ENCODE data around the gene OR10J4. TPM values are rescaled to one million over a fixed set of nuclear protein-coding genes. Genes with fewer than 3 reads are reported as not detected.

The OR10J4 gene
- total and polyA plus RNA-seq, 2 of the 4 experiments (the other 2 are of a cell fraction), result not detected

DNA sequence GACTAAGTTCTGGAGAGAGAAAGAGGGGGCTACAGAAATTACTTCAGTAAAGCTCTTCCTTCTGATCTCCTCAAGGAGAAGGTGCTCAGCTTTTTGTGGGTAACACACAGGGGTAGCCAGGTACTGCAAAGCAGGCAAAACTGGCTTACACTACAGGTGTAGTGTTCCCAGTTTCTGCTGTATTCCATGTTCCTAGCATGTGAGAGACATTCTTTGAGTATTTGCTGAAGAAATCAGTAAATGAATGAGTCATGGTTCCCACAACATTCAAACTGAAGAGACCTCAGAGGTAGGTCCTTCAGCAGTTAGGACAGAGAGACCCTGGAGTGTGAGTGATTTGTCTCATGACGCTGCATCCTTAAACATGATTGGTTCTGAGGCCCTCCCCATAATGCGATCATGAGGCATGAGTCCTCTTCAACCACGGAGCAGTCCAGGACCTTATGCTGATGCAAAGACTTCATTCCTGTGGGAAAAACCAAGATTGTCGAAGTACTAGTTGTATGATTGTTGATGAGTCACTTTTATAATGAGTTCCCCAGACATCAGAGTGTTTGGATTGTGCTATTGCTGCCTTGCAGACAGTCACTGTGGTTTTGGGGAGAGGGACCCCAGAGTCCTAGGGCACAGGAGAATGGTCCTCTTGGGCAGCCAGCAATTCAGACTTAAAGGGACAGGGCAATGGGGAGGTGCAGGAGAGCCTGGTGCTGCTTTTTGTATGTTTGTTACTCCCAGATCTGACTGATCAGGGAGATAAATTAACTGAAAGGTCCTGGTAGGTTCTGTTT is 2.7 kb upstream of the OR10J4 start:
- in situ Hi-C loops (cut with MboI; ENCODE audit: low sequenced_read_pairs) (no loop called here), dilution Hi-C loops (cut with HindIII; ENCODE audit: low sequenced_read_pairs, unreplicated experiment) (no loop called here), intact Hi-C loops (cut with micrococcal nuclease) (no loop called here)
- H4K8ac ChIP-seq (ENCODE audit: low read depth in 2 of 2, low read length in 2 of 2), result no peak overlapping the region
- H3K4me1 ChIP-seq (ENCODE audit: control insufficient read depth, insufficient read depth, low read length), result no peaks in the 10 kb centered on the region
- peak; percentile 24 for DNase-seq
- POLR2A ChIA-PET (ENCODE audit: unreplicated experiment), result interaction anchor here (0.6 kb wide), 1 partner anchor 387 kb away, joined by 3 read pairs; no protein-coding TSS in a partner anchor
- H3K36me3 ChIP-seq (ENCODE audit: control insufficient read depth, insufficient read depth, low read length), result no peaks in the 10 kb centered on the region
- no peaks in the 10 kb centered on the region for H4K20me1 ChIP-seq (ENCODE audit: insufficient read depth, low read length)
- no peak overlapping the region for H3K14ac ChIP-seq (replicated peaks; ENCODE audit: low read depth, low read length)
- H3K27me3 ChIP-seq (ENCODE audit: control insufficient read depth, insufficient read depth, low read length), result no peaks in the 10 kb centered on the region
- H4K91ac ChIP-seq (ENCODE audit: insufficient read depth, low read depth, low read length), result no peak overlapping the region
- no peak overlapping the region for H2BK120ac ChIP-seq (ENCODE audit: low read depth, low read length)
- no peak overlapping the region for H3K23ac ChIP-seq (ENCODE audit: low read depth, low read length)
- H3K56ac ChIP-seq (ENCODE audit: extremely low read depth, insufficient read depth, low read length), result no peak overlapping the region
- H3K4me2 ChIP-seq (ENCODE audit: low read depth, low read length), result no peak overlapping the region
- CTCF ChIA-PET, result no interaction called here
- no peak overlapping the region for H2AFZ ChIP-seq (replicated peaks; ENCODE audit: low read length, poor library complexity)
- H3K27ac ChIP-seq (ENCODE audit: insufficient read depth, low read length), result no peak overlapping the region
- H3K79me1 ChIP-seq (ENCODE audit: low read depth in 1 of 2, low read length in 2 of 2), result no peaks in the 10 kb centered on the region
- no CpG with 5 or more reads among the region's 4 CpGs for whole genome bisulfite sequencing, 2 experiments (ENCODE audit: extremely low coverage in 2 of 2, insufficient read length in 1 of 2)
- no peak overlapping the region for H3K4me3 ChIP-seq (ENCODE audit: insufficient read depth, low read depth, low read length)
- H3K9me1 ChIP-seq (ENCODE audit: insufficient read depth, low read length), result no peaks in the 10 kb centered on the region
- no peak overlapping the region for H2AK5ac ChIP-seq (ENCODE audit: low read depth, low read length)
- no peak overlapping the region for H2BK15ac ChIP-seq (ENCODE audit: low read depth, low read length)
- no peak for ATAC-seq (ENCODE audit: low read depth)
- no TSS peak for BruUV-seq (replicated peaks)
- H4K5ac ChIP-seq (ENCODE audit: low read depth, low read length), result no peak overlapping the region
- H2BK5ac ChIP-seq (ENCODE audit: low read depth, low read length, poor library complexity, severe bottlenecking), result peak overlapping the region; percentile 37
- H3K4ac ChIP-seq (ENCODE audit: low read depth, low read length), result no peak overlapping the region
- no peak overlapping the region for H3K18ac ChIP-seq (ENCODE audit: low read depth, low read length)
- peaks cover 12% of the 10 kb centered on the region for H3K9me3 ChIP-seq (ENCODE audit: control insufficient read depth, insufficient read depth, low read length)
- H2AK9ac ChIP-seq (replicated peaks; ENCODE audit: low read depth, low read length, poor library complexity), result no peak overlapping the region
- H3K9ac ChIP-seq (ENCODE audit: low read depth, low read length), result no peak overlapping the region
- H2BK20ac ChIP-seq (ENCODE audit: low read depth, low read length), result no peak overlapping the region
- TF ChIP-seq MAFK (IDR thresholded peaks at IDR 0.05; ENCODE audit: low read depth, low read length), result no peak; the same call in 1 of the 2 replicates
- TF ChIP-seq POLR2A (IDR thresholded peaks at IDR 0.05; ENCODE audit: low read depth, low read length), result no peak
- TF ChIP-seq RCOR1 (IDR thresholded peaks at IDR 0.05; ENCODE audit: insufficient replicate concordance, low read length), result no peak
- TF ChIP-seq CHD1 (IDR thresholded peaks at IDR 0.05; ENCODE audit: low read depth, low read length), result no peak
- no peak for TF ChIP-seq ELK1 (IDR thresholded peaks at IDR 0.05; ENCODE audit: borderline replicate concordance, low read depth, low read length)
- no peak for TF ChIP-seq CTCF (conservative IDR thresholded peaks at IDR 0.05; ENCODE audit: low read depth, low read length)
- TF ChIP-seq BHLHE40 (IDR thresholded peaks at IDR 0.05; ENCODE audit: low read depth, low read length), result no peak
- 0 out of 2 replicates have a peak, but pooled peaks have one; percentile 11 for TF ChIP-seq MAZ (IDR thresholded peaks at IDR 0.05; ENCODE audit: borderline replicate concordance, low read depth, low read length)
- no peak for TF ChIP-seq RAD21 (IDR thresholded peaks at IDR 0.05; ENCODE audit: low read length)
- no peak for TF ChIP-seq SMC3 (IDR thresholded peaks at IDR 0.05; ENCODE audit: low read depth, low read length)
- TF ChIP-seq CEBPB (IDR thresholded peaks at IDR 0.05; ENCODE audit: low read depth, low read length), result no peak
- TF ChIP-seq FOS (IDR thresholded peaks at IDR 0.05; ENCODE audit: low read depth, low read length), result peak; percentile 44; the same call in 1 of the 2 replicates
- no peak for TF ChIP-seq MXI1 (IDR thresholded peaks at IDR 0.05; ENCODE audit: borderline replicate concordance, low read depth, low read length)
- TF ChIP-seq, protein P1, sequence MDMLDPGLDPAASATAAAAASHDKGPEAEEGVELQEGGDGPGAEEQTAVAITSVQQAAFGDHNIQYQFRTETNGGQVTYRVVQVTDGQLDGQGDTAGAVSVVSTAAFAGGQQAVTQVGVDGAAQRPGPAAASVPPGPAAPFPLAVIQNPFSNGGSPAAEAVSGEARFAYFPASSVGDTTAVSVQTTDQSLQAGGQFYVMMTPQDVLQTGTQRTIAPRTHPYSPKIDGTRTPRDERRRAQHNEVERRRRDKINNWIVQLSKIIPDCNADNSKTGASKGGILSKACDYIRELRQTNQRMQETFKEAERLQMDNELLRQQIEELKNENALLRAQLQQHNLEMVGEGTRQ (IDR thresholded peaks at IDR 0.05; ENCODE audit: low read depth, low read length), result peak; percentile 37; the same call in 1 of the 2 replicates
- TF ChIP-seq RFX5 (IDR thresholded peaks at IDR 0.05; ENCODE audit: low read depth, low read length), result no peak
